NCI-H128 (cell line): Measurements from ENCODE around the gene MPPED1.

Experiments
- DNase-seq: peaks from one replicate; lab custom pipeline; 2025; ENCODE audit not compliant: unreplicated experiment; lab: John Stamatoyannopoulos, UW

Gene MPPED1

GRCh38 chr22:43392385-43392989 is 19.3 kb upstream of the MPPED1 start:
- DNase-seq: no peak

GRCh38 chr22:43393132-43393843 is 18.5 kb upstream of the MPPED1 start:
- no peak for DNase-seq

GRCh38 chr22:43393844-43394474 is 17.9 kb upstream of the MPPED1 start:
- no peak for DNase-seq

- no peak for DNase-seq
Measured at GRCh38 chr22:43395086-43395695, 16.6 kb upstream of the MPPED1 start.

GRCh38 chr22:43396321-43396933 is 15.4 kb upstream of the MPPED1 start:
- no peak for DNase-seq

- no peak for DNase-seq
Measured at GRCh38 chr22:43396934-43397457, 14.8 kb upstream of the MPPED1 start.

GRCh38 chr22:43397766-43398165 is 14.0 kb upstream of the MPPED1 start:
- DNase-seq: no peak

GRCh38 chr22:43398246-43398645 is 13.6 kb upstream of the MPPED1 start:
- no peak for DNase-seq

- DNase-seq: no peak
Measured at GRCh38 chr22:43398910-43399309, 12.9 kb upstream of the MPPED1 start.

- DNase-seq: no peak
Measured at GRCh38 chr22:43399338-43399979, 12.4 kb upstream of the MPPED1 start.

GRCh38 chr22:43399980-43400358 is 11.8 kb upstream of the MPPED1 start:
- DNase-seq: no peak

- DNase-seq: no peak
Measured at GRCh38 chr22:43400449-43400848, 11.4 kb upstream of the MPPED1 start.

GRCh38 chr22:43401233-43401632 is 10.6 kb upstream of the MPPED1 start:
- no peak for DNase-seq

GRCh38 chr22:43401661-43402060 is 10.2 kb upstream of the MPPED1 start:
- DNase-seq: no peak

- DNase-seq: no peak
Measured at GRCh38 chr22:43402128-43402527, 9.7 kb upstream of the MPPED1 start.

- DNase-seq: no peak
Measured at GRCh38 chr22:43404673-43405385, 7.0 kb upstream of the MPPED1 start.

- DNase-seq: no peak
Measured at GRCh38 chr22:43406186-43406790, 5.5 kb upstream of the MPPED1 start.

- DNase-seq: no peak
Measured at GRCh38 chr22:43407591-43407990, 4.2 kb upstream of the MPPED1 start.

- DNase-seq: no peak
Measured at GRCh38 chr22:43408009-43408408, 3.8 kb upstream of the MPPED1 start.

GRCh38 chr22:43409046-43409445 is 2.8 kb upstream of the MPPED1 start:
- DNase-seq: no peak
